DND-41 (cell line): ENCODE results near the gene COX14.

Experiments used
- ATAC-seq: fragments of 200-7000 bp; cut with Tn5 transposase; 3 replicates; pipeline ENCODE4 v1.9.1; 2021; ENCODE audit warnings: low read depth; ENCODE audit not compliant: insufficient read depth
- DNase-seq: peaks from one replicate; pipeline ENCODE4 v3.0.0-alpha.2; 2020
- H2AFZ ChIP-seq: 2 replicates; pipeline ENCODE4 v1.6.0; 2012; ENCODE audit warnings: low read depth, low read length
- H3K27ac ChIP-seq: 2 replicates; pipeline ENCODE4 v1.5.1; 2012; ENCODE audit warnings: low read length, inconsistent platforms
- H3K27me3 ChIP-seq: fragments of 200-600 bp; sonication (generic); 2 replicates; pipeline ENCODE4 v1.6.0; 2012; ENCODE audit warnings: low read length, mild to moderate bottlenecking, inconsistent platforms; ENCODE audit not compliant: insufficient read depth, poor library complexity
- H3K36me3 ChIP-seq: 2 replicates; pipeline ENCODE4 v1.5.1; 2012; ENCODE audit warnings: low read length, inconsistent platforms; ENCODE audit not compliant: insufficient read depth
- H3K4me1 ChIP-seq: 2 replicates; pipeline ENCODE4 v1.5.1; 2012; ENCODE audit warnings: mild to moderate bottlenecking, low read length; ENCODE audit not compliant: insufficient read depth
- H3K4me2 ChIP-seq: 2 replicates; pipeline ENCODE4 v1.6.0; 2012; ENCODE audit warnings: mild to moderate bottlenecking, moderate library complexity, low read length, inconsistent platforms; ENCODE audit not compliant: insufficient read depth
- H3K4me3 ChIP-seq, 2 experiments: fragments of 200-600 bp in 1 of 2; shearing (Covaris generic) in 1 of 2; 2 replicates each; pipeline ENCODE4 v1.5.1; 2012 to 2016; ENCODE audit warnings: inconsistent platforms in 2 of 2, low read length in 2 of 2, mild to moderate bottlenecking in 2 of 2, low read depth in 1 of 2, moderate library complexity in 1 of 2
- H3K79me2 ChIP-seq: 2 replicates; pipeline ENCODE4 v1.6.0; 2012; ENCODE audit warnings: low read length, inconsistent platforms; ENCODE audit not compliant: insufficient read depth
- H3K9ac ChIP-seq: 2 replicates; pipeline ENCODE4 v1.6.0; 2012; ENCODE audit warnings: low read depth, mild to moderate bottlenecking, inconsistent platforms, low read length, moderate library complexity
- H3K9me3 ChIP-seq: 2 replicates; pipeline ENCODE4 v1.5.1; 2012; ENCODE audit warnings: low read length, moderate library complexity, mild to moderate bottlenecking, inconsistent platforms; ENCODE audit not compliant: insufficient read depth, severe bottlenecking
- H4K20me1 ChIP-seq: 2 replicates; pipeline ENCODE4 v1.6.0; 2012; ENCODE audit warnings: low read length; ENCODE audit not compliant: insufficient read depth
- EZH2 ChIP-seq: IDR thresholded peaks from 3 replicates; pipeline ENCODE4 v1.6.1; 2012; ENCODE audit warnings: borderline replicate concordance, low read depth, mild to moderate bottlenecking, moderate library complexity, low read length, inconsistent platforms; ENCODE audit not compliant: severe bottlenecking
- TF ChIP-seq, protein P1 (sequence below): IDR thresholded peaks from 2 replicates; pipeline ENCODE4 v1.5.1; 2012; ENCODE audit warnings: borderline replicate concordance, low read length, moderate library complexity, mild to moderate bottlenecking; ENCODE audit not compliant: poor library complexity, severe bottlenecking; ENCODE audit errors: extremely low read depth

COX14 gene

DNA sequence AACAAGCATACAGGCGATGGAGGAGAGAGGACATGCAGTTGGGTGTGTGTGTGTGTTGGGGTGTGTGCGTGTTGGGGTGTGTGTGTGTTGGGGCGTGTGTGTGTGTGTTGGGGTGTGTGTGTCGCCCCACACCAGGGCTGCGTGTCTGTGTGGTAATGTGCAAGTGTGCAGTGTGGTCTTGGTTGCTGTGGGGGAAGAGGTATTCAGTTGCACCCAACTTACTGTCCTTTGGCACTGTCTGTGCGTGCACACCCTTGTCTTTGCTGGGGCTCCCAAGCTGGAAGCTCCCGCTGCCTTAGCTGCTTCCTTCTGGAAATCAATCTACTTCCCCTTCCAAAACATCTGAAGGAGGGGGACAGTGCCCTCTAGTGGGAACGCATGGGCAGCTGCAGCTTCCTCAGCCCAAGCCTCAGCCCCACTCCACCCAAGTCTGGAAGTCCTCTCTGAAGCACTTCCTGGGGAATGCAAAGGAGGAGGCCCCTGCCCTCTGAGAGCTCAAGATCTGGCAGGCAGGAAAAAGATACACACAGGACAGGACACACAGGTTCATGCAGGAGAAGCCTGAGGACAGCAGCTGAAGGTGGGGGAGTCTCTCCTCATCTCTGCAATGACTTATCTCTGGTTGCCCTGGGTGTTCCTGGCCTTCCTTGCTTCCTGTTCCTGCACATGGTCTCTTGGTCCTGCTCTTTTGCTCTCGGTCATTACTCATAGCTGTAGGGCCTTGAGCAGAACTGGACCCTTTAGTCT lies 41.5 kb upstream of the COX14 start:
- DNase-seq: peak; percentile 84
- Histone ChIP-seq H3K27ac (peak overlapping the region; percentile 48), H4K20me1 (no peaks in the 10 kb centered on the region), H3K36me3 (no peaks in the 10 kb centered on the region), H3K27me3 (no peaks in the 10 kb centered on the region), H3K4me3 (peak overlapping the region in 1 of 2 experiments; percentile 41; a peak in 2 of 4 replicates), H3K9ac (0 out of 2 replicates have a peak overlapping the region, but pooled peaks have one; percentile 1), H2AFZ (peak overlapping the region; percentile 88), H3K79me2 (no peaks in the 10 kb centered on the region), H3K9me3 (no peaks in the 10 kb centered on the region), H3K4me2 (peak overlapping the region; percentile 63), H3K4me1 (peaks cover 17% of the 10 kb centered on the region)
- peak; percentile 83 for ATAC-seq
- TF ChIP-seq, protein P1, sequence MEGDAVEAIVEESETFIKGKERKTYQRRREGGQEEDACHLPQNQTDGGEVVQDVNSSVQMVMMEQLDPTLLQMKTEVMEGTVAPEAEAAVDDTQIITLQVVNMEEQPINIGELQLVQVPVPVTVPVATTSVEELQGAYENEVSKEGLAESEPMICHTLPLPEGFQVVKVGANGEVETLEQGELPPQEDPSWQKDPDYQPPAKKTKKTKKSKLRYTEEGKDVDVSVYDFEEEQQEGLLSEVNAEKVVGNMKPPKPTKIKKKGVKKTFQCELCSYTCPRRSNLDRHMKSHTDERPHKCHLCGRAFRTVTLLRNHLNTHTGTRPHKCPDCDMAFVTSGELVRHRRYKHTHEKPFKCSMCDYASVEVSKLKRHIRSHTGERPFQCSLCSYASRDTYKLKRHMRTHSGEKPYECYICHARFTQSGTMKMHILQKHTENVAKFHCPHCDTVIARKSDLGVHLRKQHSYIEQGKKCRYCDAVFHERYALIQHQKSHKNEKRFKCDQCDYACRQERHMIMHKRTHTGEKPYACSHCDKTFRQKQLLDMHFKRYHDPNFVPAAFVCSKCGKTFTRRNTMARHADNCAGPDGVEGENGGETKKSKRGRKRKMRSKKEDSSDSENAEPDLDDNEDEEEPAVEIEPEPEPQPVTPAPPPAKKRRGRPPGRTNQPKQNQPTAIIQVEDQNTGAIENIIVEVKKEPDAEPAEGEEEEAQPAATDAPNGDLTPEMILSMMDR: peak; percentile 98
- no peak for TF ChIP-seq EZH2

DNA sequence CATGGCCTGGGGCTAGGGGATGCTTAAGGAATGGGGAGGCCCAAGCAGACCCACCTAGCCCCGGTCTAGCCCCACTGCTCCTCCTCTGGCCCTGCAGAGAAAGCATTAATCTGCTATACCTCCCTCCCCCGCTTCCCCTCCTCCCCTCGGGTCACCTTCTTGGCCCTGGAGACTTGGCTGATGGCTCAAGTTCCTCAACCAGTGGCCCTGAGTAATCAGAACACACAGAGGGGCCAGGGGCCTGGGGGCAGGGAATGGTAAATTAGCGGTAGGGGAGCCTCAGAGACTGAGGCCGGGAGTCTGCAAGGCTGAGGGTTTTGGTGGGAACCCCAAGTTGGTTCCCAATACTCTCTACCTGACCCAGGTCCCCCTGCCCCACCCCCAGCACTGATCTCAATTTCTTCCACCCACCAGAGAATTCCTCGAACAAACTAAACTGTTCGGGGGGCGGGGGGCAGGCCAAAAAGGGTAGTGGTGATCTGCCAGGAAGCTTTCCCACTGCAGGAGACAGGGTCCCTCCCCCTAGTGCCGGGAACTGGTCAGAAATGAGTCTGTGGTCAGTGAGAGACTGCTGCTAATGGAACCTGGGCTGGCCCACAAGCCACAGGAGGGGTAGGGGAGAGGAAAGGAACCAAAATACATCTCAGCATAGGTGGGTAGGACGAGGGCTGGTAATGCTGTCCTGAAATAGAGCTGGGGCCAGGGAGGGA lies 39.7 kb upstream of the COX14 start:
- Histone ChIP-seq H3K79me2 (no peaks in the 10 kb centered on the region), H3K27ac (no peak overlapping the region), H3K4me2 (no peak overlapping the region), H3K27me3 (no peaks in the 10 kb centered on the region), H3K4me1 (peaks cover 19% of the 10 kb centered on the region), H4K20me1 (no peaks in the 10 kb centered on the region), H3K9me3 (no peaks in the 10 kb centered on the region), H3K4me3 (no peak overlapping the region), H3K9ac (no peak overlapping the region), H2AFZ (no peak overlapping the region), H3K36me3 (no peaks in the 10 kb centered on the region)
- no peak for ATAC-seq
- DNase-seq: no peak
- TF ChIP-seq EZH2: no peak
- TF ChIP-seq, protein P1: no peak

DNA sequence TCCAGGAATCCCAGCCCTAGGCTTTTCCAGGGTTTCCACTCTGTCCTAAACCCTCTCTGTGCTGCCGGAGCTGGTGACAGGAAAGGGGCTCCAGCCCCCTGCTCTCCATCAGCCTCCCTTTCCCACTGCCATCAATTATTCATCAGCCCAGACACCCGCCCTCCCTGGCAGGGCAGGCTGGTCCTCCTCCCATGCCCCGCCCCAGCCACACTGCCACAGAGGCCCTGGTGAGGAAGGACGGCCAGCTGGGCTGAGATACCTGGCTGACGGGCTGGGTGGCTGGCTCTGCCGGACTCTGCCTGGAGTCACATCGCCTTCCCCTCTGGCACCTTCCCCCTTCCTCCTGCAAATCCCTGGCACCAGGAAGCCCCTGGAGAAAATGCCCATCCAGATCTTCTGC lies 38.8 kb upstream of the COX14 start:
- Histone ChIP-seq H3K9ac (no peak overlapping the region), H3K4me1 (peaks cover 19% of the 10 kb centered on the region), H3K4me3 (no peak overlapping the region), H3K27ac (no peak overlapping the region), H2AFZ (no peak overlapping the region), H3K79me2 (no peaks in the 10 kb centered on the region), H3K36me3 (no peaks in the 10 kb centered on the region), H4K20me1 (no peaks in the 10 kb centered on the region), H3K9me3 (no peaks in the 10 kb centered on the region), H3K4me2 (no peak overlapping the region), H3K27me3 (no peaks in the 10 kb centered on the region)
- DNase-seq: no peak
- no peak for ATAC-seq
- TF ChIP-seq, protein P1: no peak
- no peak for TF ChIP-seq EZH2
